ENCODE results near the gene DHRSX. TPM values are rescaled to one million over a fixed set of nuclear protein-coding genes. Genes with fewer than 3 reads are reported as not detected.

DHRSX gene, protein sequence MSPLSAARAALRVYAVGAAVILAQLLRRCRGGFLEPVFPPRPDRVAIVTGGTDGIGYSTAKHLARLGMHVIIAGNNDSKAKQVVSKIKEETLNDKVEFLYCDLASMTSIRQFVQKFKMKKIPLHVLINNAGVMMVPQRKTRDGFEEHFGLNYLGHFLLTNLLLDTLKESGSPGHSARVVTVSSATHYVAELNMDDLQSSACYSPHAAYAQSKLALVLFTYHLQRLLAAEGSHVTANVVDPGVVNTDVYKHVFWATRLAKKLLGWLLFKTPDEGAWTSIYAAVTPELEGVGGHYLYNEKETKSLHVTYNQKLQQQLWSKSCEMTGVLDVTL
- 21.0 and 34.2 TPM in 2 replicates for total RNA-seq (ENCODE audit: low replicate concordance)
- long read RNA-seq, transcript DHRSX-201 (7 exons, 2,571 nt) = major isoform, 22 of 33 reads
- long read RNA-seq, partial matches to known transcripts = 1 of 33 reads
- long read RNA-seq, other reads (novel, unspliced or antisense) = 10 of 33 reads

DNA sequence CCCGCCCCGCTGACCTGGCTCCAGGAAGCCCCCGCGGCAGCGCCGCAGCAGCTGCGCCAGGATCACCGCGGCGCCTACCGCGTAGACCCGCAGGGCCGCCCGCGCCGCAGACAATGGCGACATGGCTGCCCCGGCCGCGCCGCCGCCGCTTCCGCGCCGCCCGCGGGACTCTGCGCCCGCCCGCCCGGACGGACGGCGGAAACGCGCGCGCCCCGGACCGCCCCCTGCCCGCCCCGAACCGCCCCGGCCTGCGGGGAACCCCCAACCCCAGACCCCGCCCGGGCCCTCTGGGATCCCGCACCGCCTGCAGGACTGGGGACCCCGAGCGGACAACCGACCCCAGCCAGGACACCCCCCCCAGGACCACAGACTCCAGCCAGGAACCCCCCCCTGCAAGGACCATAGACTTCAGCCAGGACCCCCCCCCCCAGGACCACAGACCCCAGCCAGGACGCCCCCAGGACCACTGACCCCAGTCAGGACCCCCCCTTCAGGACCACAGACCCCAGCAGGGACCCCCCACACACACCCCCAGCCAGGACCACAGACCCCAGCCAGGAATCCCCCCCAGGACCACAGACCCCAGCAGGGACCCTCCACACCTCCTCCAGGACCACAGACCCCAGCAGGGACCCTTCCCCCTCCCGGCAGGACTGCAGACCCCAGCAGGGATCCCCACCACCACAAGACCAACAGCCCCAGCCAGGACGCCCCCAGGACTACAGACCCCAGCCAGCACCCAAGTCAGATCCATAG, at the start of gene DHRSX, which contains the start of gene ZBED1:
Gene DHRSX (minus strand): TSS at position 174 of the 756 bp plus-strand sequence. CDS start 51 bp downstream, at position 123.
Gene ZBED1 (minus strand): TSS at position 174 of the 756 bp plus-strand sequence. CDS start 10,257 bp downstream, outside the sequence.
- H3K4me3 Mint-ChIP-seq = peak within 1 kb of the TSS; percentile 79
- H3K36me3 Mint-ChIP-seq = peaks cover 4% of the 10 kb centered on the region
- H3K9me3 Mint-ChIP-seq = no peaks in the 10 kb centered on the region
- peaks cover 18% of the 10 kb centered on the region for H3K4me1 Mint-ChIP-seq (ENCODE audit: unreplicated experiment)
- DNase-seq (ENCODE audit: extremely low spot score, unreplicated experiment) = no peak
- TF ChIP-seq, protein P1, sequence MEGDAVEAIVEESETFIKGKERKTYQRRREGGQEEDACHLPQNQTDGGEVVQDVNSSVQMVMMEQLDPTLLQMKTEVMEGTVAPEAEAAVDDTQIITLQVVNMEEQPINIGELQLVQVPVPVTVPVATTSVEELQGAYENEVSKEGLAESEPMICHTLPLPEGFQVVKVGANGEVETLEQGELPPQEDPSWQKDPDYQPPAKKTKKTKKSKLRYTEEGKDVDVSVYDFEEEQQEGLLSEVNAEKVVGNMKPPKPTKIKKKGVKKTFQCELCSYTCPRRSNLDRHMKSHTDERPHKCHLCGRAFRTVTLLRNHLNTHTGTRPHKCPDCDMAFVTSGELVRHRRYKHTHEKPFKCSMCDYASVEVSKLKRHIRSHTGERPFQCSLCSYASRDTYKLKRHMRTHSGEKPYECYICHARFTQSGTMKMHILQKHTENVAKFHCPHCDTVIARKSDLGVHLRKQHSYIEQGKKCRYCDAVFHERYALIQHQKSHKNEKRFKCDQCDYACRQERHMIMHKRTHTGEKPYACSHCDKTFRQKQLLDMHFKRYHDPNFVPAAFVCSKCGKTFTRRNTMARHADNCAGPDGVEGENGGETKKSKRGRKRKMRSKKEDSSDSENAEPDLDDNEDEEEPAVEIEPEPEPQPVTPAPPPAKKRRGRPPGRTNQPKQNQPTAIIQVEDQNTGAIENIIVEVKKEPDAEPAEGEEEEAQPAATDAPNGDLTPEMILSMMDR (conservative IDR thresholded peaks at IDR 0.05) = no peak
- H3K27me3 Mint-ChIP-seq = no peaks in the 10 kb centered on the region
- H3K27ac Mint-ChIP-seq = peak within 1 kb of the TSS; percentile 93

- Mint-ChIP-seq H3K9me3 (peaks cover 16% of the 10 kb centered on the region), H3K36me3 (peaks cover 3% of the 10 kb centered on the region), H3K4me1 (ENCODE audit: unreplicated experiment) (peaks cover 30% of the 10 kb centered on the region), H3K27ac (no peak overlapping the region), H3K4me3 (peak overlapping the region; percentile 26), H3K27me3 (peaks cover 2% of the 10 kb centered on the region)
- TF ChIP-seq, protein P1 (conservative IDR thresholded peaks at IDR 0.05) = no peak
- DNase-seq (ENCODE audit: extremely low spot score, unreplicated experiment) = no peak
Observed at GRCh38 chrX:2549876-2550275, 49.1 kb upstream of the DHRSX start.

DNA sequence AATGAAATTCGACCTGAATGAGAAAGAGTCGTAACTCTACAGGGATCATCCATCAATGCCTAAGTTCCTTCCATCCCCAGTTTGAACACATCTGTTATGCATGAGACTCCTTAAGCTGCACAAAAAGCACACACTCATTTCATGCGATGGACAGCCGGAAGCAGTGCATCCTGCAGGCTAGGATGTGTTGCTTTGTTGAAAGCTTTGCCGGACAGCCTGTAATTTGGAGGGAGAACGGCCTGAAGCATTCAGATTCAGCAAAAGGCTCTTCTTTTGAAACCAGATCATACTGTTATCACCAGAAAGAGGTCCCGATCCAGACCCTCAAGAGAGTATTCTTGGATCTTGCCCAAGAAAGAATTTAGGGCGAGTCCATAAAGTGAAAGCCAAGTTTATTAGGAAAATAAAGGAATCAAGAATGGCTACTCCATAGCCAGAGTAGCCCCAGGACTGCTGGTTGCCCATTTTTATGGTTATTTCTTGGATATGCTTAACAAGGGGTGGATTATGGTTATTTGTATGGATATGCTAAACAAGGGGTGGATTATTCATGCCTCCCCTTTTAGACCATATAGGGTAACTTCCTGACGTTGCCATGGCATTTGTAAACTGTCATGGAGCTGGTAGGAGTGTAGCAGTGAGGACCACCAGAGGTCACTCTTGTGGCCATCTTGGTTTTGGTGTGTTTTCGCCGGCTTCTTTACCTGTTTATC, 48.1 kb upstream of the DHRSX start:
- H3K4me3 Mint-ChIP-seq = peak overlapping the region; percentile 63
- DNase-seq (ENCODE audit: extremely low spot score, unreplicated experiment) = no peak
- no peaks in the 10 kb centered on the region for H3K36me3 Mint-ChIP-seq
- H3K27ac Mint-ChIP-seq = no peak overlapping the region
- peaks cover 16% of the 10 kb centered on the region for H3K9me3 Mint-ChIP-seq
- H3K4me1 Mint-ChIP-seq (ENCODE audit: unreplicated experiment) = peaks cover 30% of the 10 kb centered on the region
- TF ChIP-seq, protein P1 (conservative IDR thresholded peaks at IDR 0.05) = peak; percentile 33
- H3K27me3 Mint-ChIP-seq = no peaks in the 10 kb centered on the region

- H3K27me3 Mint-ChIP-seq = no peaks in the 10 kb centered on the region
- H3K4me1 Mint-ChIP-seq (ENCODE audit: unreplicated experiment) = peaks cover 28% of the 10 kb centered on the region
- peaks cover 16% of the 10 kb centered on the region for H3K9me3 Mint-ChIP-seq
- H3K4me3 Mint-ChIP-seq = no peak overlapping the region
- H3K36me3 Mint-ChIP-seq = no peaks in the 10 kb centered on the region
- H3K27ac Mint-ChIP-seq = no peak overlapping the region
- no peak for DNase-seq (ENCODE audit: extremely low spot score, unreplicated experiment)
- TF ChIP-seq, protein P1 (conservative IDR thresholded peaks at IDR 0.05) = no peak
Observed at GRCh38 chrX:2547736-2548135, 47.0 kb upstream of the DHRSX start.

DNA sequence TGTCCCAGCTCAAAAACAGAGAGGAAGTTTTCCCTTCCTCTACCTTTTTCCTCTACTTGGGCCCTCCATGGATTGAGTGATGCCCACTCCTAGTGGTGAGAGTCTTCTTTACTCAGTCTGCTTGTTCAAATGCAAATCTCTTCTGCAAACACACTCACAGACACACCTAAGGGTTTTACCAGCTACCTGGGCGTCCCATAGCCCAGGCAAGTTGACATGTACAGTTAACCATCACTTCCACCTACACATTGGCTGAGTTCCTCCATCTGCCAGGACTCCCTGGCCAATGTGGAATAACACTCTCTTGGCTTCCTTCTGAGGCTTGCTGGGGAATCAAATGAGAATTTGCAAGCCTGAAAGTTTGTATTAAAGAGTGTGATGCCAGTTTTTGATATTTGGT, 45.7 kb upstream of the DHRSX start:
- Mint-ChIP-seq H3K27me3 (no peaks in the 10 kb centered on the region), H3K9me3 (peaks cover 16% of the 10 kb centered on the region), H3K4me1 (ENCODE audit: unreplicated experiment) (peaks cover 24% of the 10 kb centered on the region), H3K27ac (no peak overlapping the region), H3K4me3 (no peak overlapping the region), H3K36me3 (no peaks in the 10 kb centered on the region)
- TF ChIP-seq, protein P1 (conservative IDR thresholded peaks at IDR 0.05) = no peak
- no peak for DNase-seq (ENCODE audit: extremely low spot score, unreplicated experiment)
